ENCODE data around the gene ANAPC1. TPM values are rescaled to one million over a fixed set of nuclear protein-coding genes. Genes with fewer than 3 reads are reported as not detected.

ANAPC1 gene
- total and polyA plus RNA-seq, 4 donors: 3.5 to 36.9 (median 19.4) TPM

DNA sequence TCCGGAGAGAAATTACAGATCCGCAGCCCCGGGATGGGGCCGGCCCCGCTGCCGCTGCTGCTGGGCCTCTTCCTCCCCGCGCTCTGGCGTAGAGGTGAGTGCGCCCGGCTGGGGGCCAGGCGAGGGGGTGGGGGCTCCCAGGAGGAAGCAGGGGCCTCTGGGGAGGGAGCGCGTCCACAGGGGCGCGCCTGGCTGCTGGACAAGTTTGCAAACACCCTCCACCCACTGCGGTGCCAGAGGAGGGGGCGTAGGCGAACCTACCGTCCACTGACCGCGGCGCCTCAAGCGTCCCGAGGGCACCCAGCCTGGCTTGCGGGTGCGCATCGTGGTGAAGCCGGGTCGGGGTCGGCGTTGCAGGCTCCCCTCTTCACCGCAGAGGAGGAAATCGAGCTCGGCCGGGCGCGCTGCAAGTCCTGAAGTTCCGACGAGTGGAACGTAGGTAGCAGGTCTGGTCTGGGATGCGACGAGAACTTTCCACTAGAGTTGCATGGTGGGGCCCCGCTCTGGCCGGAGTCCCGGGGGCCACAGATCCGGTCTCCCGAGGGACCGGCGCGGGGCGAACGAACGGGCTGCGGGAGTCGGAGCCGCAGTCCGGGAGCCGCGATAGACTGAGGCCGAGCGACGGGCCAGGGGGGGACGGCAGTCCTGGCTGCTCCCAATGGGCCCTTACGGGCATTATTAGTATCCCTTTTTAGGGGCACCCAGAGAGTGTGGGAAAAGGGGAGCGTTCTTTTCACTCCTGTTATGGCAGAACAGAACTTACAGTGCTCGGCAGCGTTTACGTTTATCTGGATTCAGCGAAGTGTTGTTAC lies 14.9 kb upstream of the ANAPC1 start:
- peak overlapping the region; percentile 24 to 58 for H3K9ac ChIP-seq (ENCODE audit: low read depth in 1 of 2, low read length in 2 of 2)
- peak overlapping the region; percentile 68 to 94 (median 77) for H3K4me3 ChIP-seq (ENCODE audit: low read depth in 1 of 3, low read length in 3 of 3)
- H3K27me3 ChIP-seq (ENCODE audit: control insufficient read depth in 4 of 4, insufficient read depth in 4 of 4, low read length in 3 of 4): no peaks in the 10 kb centered on the region
- H3K36me3 ChIP-seq (ENCODE audit: control insufficient read depth in 4 of 4, insufficient read depth in 3 of 4, low read depth in 1 of 4, low read length in 3 of 4): no peaks in the 10 kb centered on the region
- H3K27ac ChIP-seq (ENCODE audit: low read depth in 1 of 2, low read length in 2 of 2): peak overlapping the region; percentile 84 to 88
- peak; percentile 18 for TF ChIP-seq YY1 (IDR thresholded peaks at IDR 0.05)
- no peak for TF ChIP-seq FOXA2 (IDR thresholded peaks at IDR 0.05)
- no peak for TF ChIP-seq EGR1 (IDR thresholded peaks at IDR 0.05; ENCODE audit: low read depth in 2 of 2)
- WGBS: under 1% methylated on average over 70 of the region's 70 CpGs
- no peak for DNase-seq (ENCODE audit: low spot score)
- no peaks in the 10 kb centered on the region for H3K9me3 ChIP-seq (ENCODE audit: control insufficient read depth in 4 of 4, low read length in 3 of 4)
- H3K4me1 ChIP-seq (ENCODE audit: control insufficient read depth in 4 of 4, insufficient read depth in 4 of 4, low read length in 3 of 4): peaks cover 2 to 29% (median 24%) of the 10 kb centered on the region in 4 donors

DNA sequence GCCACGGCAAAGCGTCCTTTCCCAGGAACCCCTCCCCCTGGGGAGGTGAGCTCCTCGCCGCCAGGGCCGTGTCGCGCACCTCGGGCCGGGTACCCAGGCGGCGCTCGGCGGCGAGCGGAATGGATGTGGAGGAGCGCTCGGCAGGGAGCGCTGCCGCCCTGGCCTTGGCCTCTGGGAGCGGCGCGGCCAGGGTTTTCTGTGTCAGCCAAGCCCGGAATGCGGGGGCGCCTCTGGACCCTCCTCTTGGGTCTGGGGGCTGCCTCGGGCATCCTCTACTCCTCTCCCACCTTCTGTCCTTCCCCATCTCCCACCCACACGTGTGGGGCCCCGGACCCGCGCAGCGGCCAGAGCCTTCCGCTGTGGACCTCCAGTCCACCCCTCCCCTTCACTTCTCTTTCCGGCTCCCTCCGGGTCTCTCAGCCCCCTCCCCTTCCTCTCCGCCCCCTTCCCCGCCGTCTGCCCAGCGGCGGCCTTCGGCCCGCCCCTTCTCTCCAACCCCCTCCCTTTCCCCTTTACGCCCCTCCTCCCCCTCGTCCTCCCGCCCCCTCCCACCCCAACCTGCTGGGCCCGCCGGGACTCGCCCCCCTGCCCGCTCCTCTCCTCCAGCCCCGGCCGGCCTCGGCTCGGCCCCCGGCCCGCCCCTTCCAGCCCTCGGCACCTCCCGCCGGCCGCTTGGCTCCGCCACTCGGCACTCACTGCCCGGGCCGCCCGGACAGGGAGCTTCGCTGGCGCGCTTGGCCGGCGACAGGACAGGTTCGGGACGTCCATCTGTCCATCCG lies 14.1 kb upstream of the ANAPC1 start, which contains the start of gene MERTK:
MERTK (plus strand) TSS at position 684 of the 779 bp plus-strand sequence. CDS start 129 bp downstream, outside the sequence.
- TF ChIP-seq MAX (IDR thresholded peaks at IDR 0.05): no peak
- TF ChIP-seq FOXA1 (IDR thresholded peaks at IDR 0.05): no peak
- TF ChIP-seq, protein P1, sequence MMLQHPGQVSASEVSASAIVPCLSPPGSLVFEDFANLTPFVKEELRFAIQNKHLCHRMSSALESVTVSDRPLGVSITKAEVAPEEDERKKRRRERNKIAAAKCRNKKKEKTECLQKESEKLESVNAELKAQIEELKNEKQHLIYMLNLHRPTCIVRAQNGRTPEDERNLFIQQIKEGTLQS (IDR thresholded peaks at IDR 0.05): no peak
- TF ChIP-seq CTCF (IDR thresholded peaks at IDR 0.05; ENCODE audit: low read depth, low read length, missing input control): peak; percentile 46
- TF ChIP-seq HNF4G (IDR thresholded peaks at IDR 0.05): no peak
- TF ChIP-seq FOXA2 (IDR thresholded peaks at IDR 0.05): no peak
- peak; percentile 27 for TF ChIP-seq SP1 (IDR thresholded peaks at IDR 0.05)
- peak; percentile 79 to 83 for TF ChIP-seq RAD21 (IDR thresholded peaks at IDR 0.05)
- TF ChIP-seq ZBTB33 (IDR thresholded peaks at IDR 0.05): no peak
- no peak for TF ChIP-seq HNF4A (conservative IDR thresholded peaks at IDR 0.05)
- TF ChIP-seq JUND (IDR thresholded peaks at IDR 0.05): no peak
- peak; percentile 76 for TF ChIP-seq TAF1 (conservative IDR thresholded peaks at IDR 0.05)
- TF ChIP-seq YY1 (IDR thresholded peaks at IDR 0.05): peak; percentile 67
- TF ChIP-seq EGR1 (IDR thresholded peaks at IDR 0.05; ENCODE audit: low read depth in 2 of 2): peak; percentile 47 to 66
- TF ChIP-seq GABPA (IDR thresholded peaks at IDR 0.05 in 1 of 2, conservative IDR thresholded peaks at IDR 0.05 in 1 of 2): peak in 1 of 2 donors; percentile 71
- no peak for TF ChIP-seq NR2F2 (IDR thresholded peaks at IDR 0.05)
- peak; percentile 69 for TF ChIP-seq REST (IDR thresholded peaks at IDR 0.05)
- peak; percentile 7 to 44 for TF ChIP-seq RXRA (IDR thresholded peaks at IDR 0.05)
- no peaks in the 10 kb centered on the region for H3K27me3 ChIP-seq (ENCODE audit: control insufficient read depth in 4 of 4, insufficient read depth in 4 of 4, low read length in 3 of 4)
- no peaks in the 10 kb centered on the region for H3K36me3 ChIP-seq (ENCODE audit: control insufficient read depth in 4 of 4, insufficient read depth in 3 of 4, low read depth in 1 of 4, low read length in 3 of 4)
- DNase-seq (ENCODE audit: low spot score): peak; percentile 77
- peak within 1 kb of the TSS; percentile 24 to 58 for H3K9ac ChIP-seq (ENCODE audit: low read depth in 1 of 2, low read length in 2 of 2)
- peak within 1 kb of the TSS; percentile 84 to 91 for H3K27ac ChIP-seq (ENCODE audit: low read depth in 1 of 2, low read length in 2 of 2)
- peaks cover 2 to 34% (median 29%) of the 10 kb centered on the region in 4 donors for H3K4me1 ChIP-seq (ENCODE audit: control insufficient read depth in 4 of 4, insufficient read depth in 4 of 4, low read length in 3 of 4)
- H3K4me3 ChIP-seq (ENCODE audit: low read depth in 1 of 3, low read length in 3 of 3): peak within 1 kb of the TSS; percentile 75 to 94 (median 77)
- WGBS: 1% methylated on average over 71 of the region's 71 CpGs
- no peaks in the 10 kb centered on the region for H3K9me3 ChIP-seq (ENCODE audit: control insufficient read depth in 4 of 4, low read length in 3 of 4)

Measured in liver (tissue), 9 donors.